DOHH2 (cell line): ENCODE results near the gene RIMBP2.

Experiments
- H3F3A ChIP-seq: fragments of 200-600 bp; sonication (generic), shearing (Covaris generic); 2 replicates; pipeline ENCODE4 v1.6.0; 2016; ENCODE audit warnings: antibody characterized with exemption, mild to moderate bottlenecking; ENCODE audit not compliant: control insufficient read depth, insufficient read depth
- H3K27ac ChIP-seq: fragments of 200-600 bp; sonication (generic); 2 replicates; pipeline ENCODE4 v1.5.1; 2014; ENCODE audit warnings: low read depth, mild to moderate bottlenecking, low read length, moderate library complexity
- H3K27me3 ChIP-seq: fragments of 200-600 bp; sonication (generic); 2 replicates; pipeline ENCODE4 v1.6.1; 2014; ENCODE audit warnings: mild to moderate bottlenecking, low read length, mixed read lengths; ENCODE audit not compliant: control insufficient read depth
- H3K36me3 ChIP-seq: fragments of 200-600 bp; sonication (generic); 2 replicates; pipeline ENCODE4 v1.6.1; 2014; ENCODE audit warnings: mild to moderate bottlenecking, low read length, moderate library complexity, mixed read lengths; ENCODE audit not compliant: control insufficient read depth
- H3K4me1 ChIP-seq: fragments of 200-600 bp; sonication (generic); 2 replicates; pipeline ENCODE4 v1.6.1; 2014; ENCODE audit warnings: mild to moderate bottlenecking, low read length, mixed read lengths; ENCODE audit not compliant: control insufficient read depth
- H3K4me2 ChIP-seq: fragments of 200-600 bp; sonication (generic); 2 replicates; pipeline ENCODE4 v1.6.0; 2014; ENCODE audit warnings: mild to moderate bottlenecking, low read length, moderate library complexity
- H3K4me3 ChIP-seq: fragments of 200-600 bp; sonication (generic); 2 replicates; pipeline ENCODE4 v1.5.1; 2014; ENCODE audit warnings: mild to moderate bottlenecking, low read length, mixed read lengths
- H3K79me2 ChIP-seq: fragments of 200-600 bp; sonication (generic); 2 replicates; pipeline ENCODE4 v1.6.1; 2014; ENCODE audit warnings: mild to moderate bottlenecking, low read length, mixed read lengths; ENCODE audit not compliant: control insufficient read depth
- H3K9me2 ChIP-seq: fragments of 200-600 bp; sonication (generic); replicated peaks from 2 replicates; pipeline ENCODE4 v1.6.1; 2014; ENCODE audit warnings: mild to moderate bottlenecking, low read length, mixed read lengths; ENCODE audit not compliant: control insufficient read depth
- H3K9me3 ChIP-seq: fragments of 200-600 bp; sonication (generic); 2 replicates; pipeline ENCODE4 v1.6.1; 2014; ENCODE audit warnings: antibody characterized with exemption, low read length, mixed read lengths; ENCODE audit not compliant: control insufficient read depth, insufficient read depth
- H4K20me1 ChIP-seq: fragments of 200-600 bp; sonication (generic); 2 replicates; pipeline ENCODE4 v1.6.0; 2014; ENCODE audit warnings: low read depth, mild to moderate bottlenecking, antibody characterized with exemption, low read length, moderate library complexity; ENCODE audit not compliant: control insufficient read depth, insufficient read depth
- CTCF ChIP-seq: fragments of 200-600 bp; sonication (generic); IDR thresholded peaks from one replicate; pipeline ENCODE4 v1.5.1; 2014; ENCODE audit warnings: antibody characterized with exemption, mild to moderate bottlenecking, low read depth, low read length; ENCODE audit not compliant: poor library complexity, severe bottlenecking
- EZH2phosphoT487 ChIP-seq: fragments of 200-600 bp; sonication (generic); IDR thresholded peaks from 2 replicates; pipeline ENCODE4 v1.6.1; 2017; ENCODE audit warnings: borderline replicate concordance, mild to moderate bottlenecking, antibody characterized with exemption, low read length, moderate library complexity, mixed read lengths

Gene RIMBP2

DNA sequence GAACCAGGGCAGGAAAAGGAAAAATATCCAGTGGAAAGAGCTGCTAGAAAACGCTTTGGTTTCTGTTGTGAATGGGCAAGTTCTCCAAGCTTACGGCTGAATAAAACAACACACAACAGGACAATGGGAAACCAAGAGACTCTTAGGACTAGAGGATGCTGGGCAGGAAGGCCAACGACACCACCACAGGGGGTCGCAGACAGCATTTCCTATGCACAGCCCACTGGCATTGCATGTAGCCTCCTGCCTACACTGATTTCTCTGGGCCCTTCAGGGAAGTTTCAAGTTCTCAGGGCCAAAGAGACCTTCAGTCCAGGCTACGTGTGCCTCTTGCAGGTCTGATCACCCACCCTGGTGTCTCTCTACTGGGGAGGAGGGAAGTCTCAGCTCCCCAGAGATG is 108.0 kb downstream of the RIMBP2 start:
- Histone ChIP-seq H3K4me1 (no peaks in the 10 kb centered on the region), H3K4me3 (no peak overlapping the region), H3K9me3 (no peaks in the 10 kb centered on the region), H3K4me2 (no peak overlapping the region), H4K20me1 (no peaks in the 10 kb centered on the region), H3K36me3 (no peaks in the 10 kb centered on the region), H3K27ac (no peak overlapping the region), H3K79me2 (no peaks in the 10 kb centered on the region), H3F3A (no peaks in the 10 kb centered on the region), H3K27me3 (no peaks in the 10 kb centered on the region), H3K9me2 (no peaks in the 10 kb centered on the region)
- TF ChIP-seq EZH2phosphoT487 (no peak), CTCF (no peak)

DNA sequence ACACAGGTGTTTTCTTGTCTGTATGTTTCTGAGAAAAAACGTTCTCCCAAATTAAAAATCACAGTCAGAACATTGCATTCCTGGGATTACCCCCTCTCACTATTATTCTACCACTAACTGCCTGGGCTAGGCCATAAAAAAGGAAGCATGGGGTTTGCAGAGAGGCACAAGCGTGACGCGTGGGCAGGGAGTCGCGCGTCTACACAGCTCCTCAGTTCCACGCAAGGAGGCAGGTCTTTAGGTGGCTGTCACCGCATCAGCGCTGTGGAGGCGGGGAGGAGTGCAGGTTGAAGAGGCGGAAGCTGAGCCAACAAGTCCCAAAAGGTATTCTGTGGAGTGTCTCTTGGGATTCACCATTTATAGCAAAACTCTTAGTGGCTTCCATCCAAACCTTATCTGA is 109.9 kb downstream of the RIMBP2 start:
- Histone ChIP-seq H3K27ac (no peak overlapping the region), H4K20me1 (no peaks in the 10 kb centered on the region), H3K4me1 (no peaks in the 10 kb centered on the region), H3K4me3 (no peak overlapping the region), H3K4me2 (no peak overlapping the region), H3K79me2 (no peaks in the 10 kb centered on the region), H3K36me3 (no peaks in the 10 kb centered on the region), H3K9me2 (no peaks in the 10 kb centered on the region), H3K9me3 (no peaks in the 10 kb centered on the region), H3K27me3 (no peaks in the 10 kb centered on the region), H3F3A (no peaks in the 10 kb centered on the region)
- no peak for TF ChIP-seq CTCF
- TF ChIP-seq EZH2phosphoT487, result no peak

DNA sequence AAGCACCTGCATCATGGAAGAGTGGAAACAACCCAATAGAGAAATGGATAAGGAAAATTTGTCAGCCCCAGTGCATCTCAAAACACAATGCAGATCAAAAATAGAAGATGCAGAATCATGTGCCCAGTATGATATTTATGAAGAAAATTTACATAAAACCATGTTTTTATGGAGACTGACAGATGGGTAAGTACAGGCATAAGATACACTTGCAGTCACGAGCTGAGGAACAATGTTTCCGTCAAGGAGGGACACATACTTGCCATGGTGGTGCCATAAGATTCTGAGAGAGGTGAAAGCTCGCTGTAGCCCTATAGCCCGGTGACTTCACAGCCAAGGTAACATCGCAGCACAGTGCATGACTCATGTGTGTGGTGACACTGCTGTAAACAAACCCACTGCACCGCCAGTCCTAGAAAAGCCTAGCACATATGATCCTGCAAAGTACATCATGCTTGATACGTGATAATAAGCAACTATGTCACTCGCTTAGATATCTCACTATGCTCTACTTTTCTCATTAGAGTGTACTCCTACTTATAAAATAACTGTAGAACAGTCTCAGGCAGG is 112.6 kb downstream of the RIMBP2 start:
- H3K9me2 ChIP-seq, result no peaks in the 10 kb centered on the region
- H3K27me3 ChIP-seq, result no peaks in the 10 kb centered on the region
- TF ChIP-seq CTCF (no peak), EZH2phosphoT487 (no peak)
- H3K4me2 ChIP-seq, result no peak overlapping the region
- no peaks in the 10 kb centered on the region for H3K4me1 ChIP-seq
- no peaks in the 10 kb centered on the region for H3K9me3 ChIP-seq
- no peak overlapping the region for H3K27ac ChIP-seq
- no peaks in the 10 kb centered on the region for H3K79me2 ChIP-seq
- no peaks in the 10 kb centered on the region for H3K36me3 ChIP-seq
- no peaks in the 10 kb centered on the region for H3F3A ChIP-seq
- no peak overlapping the region for H3K4me3 ChIP-seq
- H4K20me1 ChIP-seq, result no peaks in the 10 kb centered on the region

GRCh38 chr12:130602251-130602650 is 113.8 kb downstream of the RIMBP2 start:
- TF ChIP-seq CTCF (no peak), EZH2phosphoT487 (no peak)
- Histone ChIP-seq H3K9me2 (no peaks in the 10 kb centered on the region), H4K20me1 (no peaks in the 10 kb centered on the region), H3K27me3 (no peaks in the 10 kb centered on the region), H3K27ac (no peak overlapping the region), H3K4me2 (no peak overlapping the region), H3K4me1 (no peaks in the 10 kb centered on the region), H3K9me3 (no peaks in the 10 kb centered on the region), H3F3A (no peaks in the 10 kb centered on the region), H3K36me3 (no peaks in the 10 kb centered on the region), H3K79me2 (no peaks in the 10 kb centered on the region), H3K4me3 (no peak overlapping the region)
